Activated T-cell treated with anti-CD3 and anti-CD28 coated beads for 24 hours (primary cell): ENCODE results near the gene EDN3.

Experiments used
- DNase-seq: peaks from one replicate; pipeline ENCODE4 v3.0.0-alpha.2; 2020; ENCODE audit warnings: low read depth

EDN3 gene

DNA sequence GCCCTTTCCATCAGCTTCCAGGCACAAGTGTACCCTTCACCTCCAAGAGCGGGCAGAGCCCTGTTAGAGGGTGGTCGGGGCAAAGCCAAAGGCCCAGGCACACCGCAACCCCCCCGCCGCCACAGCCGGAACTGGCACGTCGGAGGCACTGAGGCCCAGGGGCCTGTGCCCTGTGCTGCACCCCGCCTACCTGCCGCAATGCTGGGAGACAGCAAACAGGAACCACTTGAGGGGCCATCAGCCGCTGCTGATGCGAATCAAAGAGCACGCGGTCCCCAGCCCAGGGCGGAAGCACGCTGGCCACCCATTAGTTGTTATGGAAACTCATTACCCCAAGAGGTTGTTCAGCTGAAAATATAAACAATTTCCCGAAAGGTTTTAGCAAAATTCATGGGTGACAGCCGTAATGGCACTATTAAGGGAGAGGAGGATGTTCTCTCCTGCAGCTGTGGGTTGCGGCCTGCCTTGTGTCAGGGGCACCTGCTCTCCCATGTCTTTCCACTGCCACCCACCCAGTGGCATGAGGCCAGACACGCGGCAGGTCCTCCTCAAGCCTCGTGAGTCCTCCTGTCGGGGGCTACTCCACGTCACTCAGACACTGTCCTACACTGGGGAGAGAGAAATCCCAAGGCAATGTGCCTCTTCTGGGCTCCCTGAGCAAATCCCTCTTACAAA, 65.3 kb downstream of the EDN3 start:
- DNase-seq, result no peak

DNA sequence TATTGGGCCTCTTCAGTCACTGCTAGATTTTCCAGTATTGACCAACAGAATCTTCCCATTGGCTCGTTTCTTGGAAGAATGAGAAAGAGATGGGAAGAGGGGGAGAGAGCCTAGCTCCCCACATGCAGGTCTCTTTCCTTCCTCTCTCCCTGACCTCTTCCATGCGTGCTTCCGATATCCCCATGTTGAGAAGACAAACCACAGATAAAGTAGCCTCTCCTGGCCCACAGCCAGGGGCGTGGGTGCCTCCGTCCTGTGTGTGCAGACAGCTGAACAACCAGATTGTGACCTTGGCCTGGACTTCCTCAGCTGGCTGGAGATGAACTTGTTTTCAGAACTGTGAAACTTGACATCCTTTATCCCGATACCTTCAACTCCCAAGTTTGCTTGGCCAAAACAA, 71.0 kb downstream of the EDN3 start:
- DNase-seq, result no peak

DNA sequence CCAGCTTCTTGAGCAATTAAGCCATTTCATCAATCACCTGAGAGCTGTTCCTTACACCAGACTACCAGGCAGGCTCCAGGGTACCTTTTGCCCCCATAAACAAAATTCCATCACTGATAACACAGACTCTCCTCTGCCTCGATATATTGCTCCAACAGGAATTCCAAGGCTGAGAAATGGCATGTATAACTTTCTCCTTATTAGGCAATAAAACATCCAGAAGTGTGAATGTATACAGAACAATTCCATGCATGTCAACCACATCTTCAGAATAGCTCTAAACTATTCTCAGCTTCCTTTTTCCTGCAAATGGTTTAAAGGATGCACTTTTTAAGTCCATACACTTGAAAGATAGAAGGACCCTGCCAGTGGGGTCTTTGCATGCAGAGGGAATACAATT, 73.8 kb downstream of the EDN3 start:
- no peak for DNase-seq

DNA sequence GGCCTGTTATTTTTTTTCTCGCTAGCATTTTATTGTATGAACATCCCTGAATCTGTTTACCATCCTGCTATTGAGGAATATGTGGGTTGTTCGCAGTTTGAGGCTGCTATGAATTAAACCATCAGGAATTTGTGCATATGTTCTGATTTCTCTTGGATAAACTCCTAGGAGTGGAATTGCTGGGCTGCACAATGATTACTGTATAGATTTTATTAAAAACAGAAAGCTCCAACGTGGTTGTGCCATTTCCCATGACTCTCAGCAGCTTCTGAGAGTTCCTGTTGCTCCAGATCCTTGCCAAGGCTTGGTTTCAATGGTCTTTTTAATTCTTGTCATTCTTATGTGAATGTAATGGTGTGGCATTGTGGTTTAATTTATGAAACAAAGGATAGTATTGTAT, 75.1 kb downstream of the EDN3 start:
- no peak for DNase-seq
